Adipocyte (in vitro differentiated cells): Measurements from ENCODE around the gene PTPN6.
A peak's percentile ranks its signal among the peaks of the same experiment; 100 is the strongest.
"Not testable (repeated sequence)": the region's sequence is repeated elsewhere in the genome, so short reads cannot be mapped to it uniquely, and the experiment has no call there.

Experiments used
- DNase-seq: peaks from one replicate; pipeline ENCODE4 v3.0.0-alpha.2; 2015; ENCODE audit warnings: low read depth
- H3K27me3 ChIP-seq: replicated peaks from 2 replicates; pipeline ENCODE4 v1.7.0; 2013; ENCODE audit warnings: mild to moderate bottlenecking, low read length, moderate library complexity; ENCODE audit not compliant: control insufficient read depth, insufficient read depth
- H3K36me3 ChIP-seq: 2 replicates; pipeline ENCODE4 v1.7.0; 2013; ENCODE audit warnings: low read length, mild to moderate bottlenecking, moderate library complexity; ENCODE audit not compliant: control insufficient read depth, insufficient read depth, severe bottlenecking
- H3K4me1 ChIP-seq: 2 replicates; pipeline ENCODE4 v1.7.0; 2013; ENCODE audit warnings: mild to moderate bottlenecking, low read length, moderate library complexity; ENCODE audit not compliant: control insufficient read depth, insufficient read depth
- H3K4me3 ChIP-seq: 2 replicates; pipeline ENCODE4 v1.7.0; 2013; ENCODE audit warnings: mild to moderate bottlenecking, low read length, moderate library complexity
- H3K9ac ChIP-seq: 2 replicates; pipeline ENCODE4 v1.7.0; 2013; ENCODE audit warnings: mild to moderate bottlenecking, low read length, moderate library complexity
- H3K9me3 ChIP-seq: 2 replicates; pipeline ENCODE4 v1.7.0; 2013; ENCODE audit warnings: mild to moderate bottlenecking, low read length, moderate library complexity; ENCODE audit not compliant: control insufficient read depth

Gene PTPN6

GRCh38 chr12:6950811-6951540, at the start of gene PTPN6:
Gene PTPN6 (plus strand): TSS chr12:6951356. CDS start chr12:6951513, 157 bp downstream.
- DNase-seq, result no peak
- Histone ChIP-seq H3K4me1 (no peaks in the 10 kb centered on the region), H3K27me3 (peaks cover 10% of the 10 kb centered on the region), H3K9me3 (no peaks in the 10 kb centered on the region), H3K9ac (no peak within 1 kb of the TSS), H3K36me3 (no peaks in the 10 kb centered on the region), H3K4me3 (no peak within 1 kb of the TSS)

- Histone ChIP-seq H3K36me3 (no peaks in the 10 kb centered on the region), H3K4me1 (peaks cover 11% of the 10 kb centered on the region), H3K27me3 (no peaks in the 10 kb centered on the region), H3K9me3 (no peaks in the 10 kb centered on the region), H3K4me3 (no peak overlapping the region), H3K9ac (no peak overlapping the region)
- DNase-seq, result no peak
Observed at GRCh38 chr12:6902448-6902847, 48.7 kb upstream of the PTPN6 start.

GRCh38 chr12:6903722-6904121, 47.4 kb upstream of the PTPN6 start:
- Histone ChIP-seq H3K36me3 (no peaks in the 10 kb centered on the region), H3K9me3 (no peaks in the 10 kb centered on the region), H3K4me3 (no peak overlapping the region), H3K27me3 (no peaks in the 10 kb centered on the region), H3K4me1 (peaks cover 11% of the 10 kb centered on the region), H3K9ac (no peak overlapping the region)
- DNase-seq, result no peak

- Histone ChIP-seq H3K4me1 (peaks cover 11% of the 10 kb centered on the region), H3K36me3 (no peaks in the 10 kb centered on the region), H3K27me3 (no peaks in the 10 kb centered on the region), H3K9me3 (no peaks in the 10 kb centered on the region), H3K9ac (peak within 1 kb of the TSS; percentile 83), H3K4me3 (peak within 1 kb of the TSS; percentile 93)
- peak; percentile 99 for DNase-seq
Observed at GRCh38 chr12:6904280-6905276, 46.6 kb upstream of the PTPN6 start, which contains the start of gene LRRC23. Gene LRRC23 (plus strand): TSS chr12:6904822. CDS start chr12:6905634, 812 bp downstream.

GRCh38 chr12:6905414-6906040, 45.6 kb upstream of the PTPN6 start:
- peak overlapping the region; percentile 83 for H3K9ac ChIP-seq
- no peaks in the 10 kb centered on the region for H3K27me3 ChIP-seq
- no peaks in the 10 kb centered on the region for H3K36me3 ChIP-seq
- peak overlapping the region; percentile 93 for H3K4me3 ChIP-seq
- peaks cover 11% of the 10 kb centered on the region for H3K4me1 ChIP-seq
- DNase-seq, result no peak
- H3K9me3 ChIP-seq, result no peaks in the 10 kb centered on the region

- not testable (repeated sequence) for H3K9ac ChIP-seq, H3K27me3 ChIP-seq, DNase-seq, H3K36me3 ChIP-seq, H3K9me3 ChIP-seq, H3K4me3 ChIP-seq
- H3K4me1 ChIP-seq, result peaks cover 11% of the 10 kb centered on the region
Observed at GRCh38 chr12:6908141-6908540, 43.0 kb upstream of the PTPN6 start.

GRCh38 chr12:6909421-6910145, 41.6 kb upstream of the PTPN6 start:
- no peak overlapping the region for H3K9ac ChIP-seq
- no peak for DNase-seq
- peaks cover 12% of the 10 kb centered on the region for H3K4me1 ChIP-seq
- H3K9me3 ChIP-seq, result no peaks in the 10 kb centered on the region
- no peaks in the 10 kb centered on the region for H3K27me3 ChIP-seq
- H3K36me3 ChIP-seq, result no peaks in the 10 kb centered on the region
- no peak overlapping the region for H3K4me3 ChIP-seq

GRCh38 chr12:6912164-6912935, 38.8 kb upstream of the PTPN6 start:
- Histone ChIP-seq H3K9me3 (no peaks in the 10 kb centered on the region), H3K36me3 (no peaks in the 10 kb centered on the region), H3K4me3 (no peak overlapping the region), H3K27me3 (no peaks in the 10 kb centered on the region), H3K9ac (no peak overlapping the region), H3K4me1 (peaks cover 8% of the 10 kb centered on the region)
- DNase-seq, result no peak

- Histone ChIP-seq H3K4me1 (peaks cover 8% of the 10 kb centered on the region), H3K27me3 (no peaks in the 10 kb centered on the region), H3K4me3 (peak within 1 kb of the TSS; percentile 81), H3K9ac (peak within 1 kb of the TSS; percentile 71), H3K36me3 (no peaks in the 10 kb centered on the region), H3K9me3 (no peaks in the 10 kb centered on the region)
- DNase-seq, result peak; percentile 93
Observed at GRCh38 chr12:6914246-6914946, 36.8 kb upstream of the PTPN6 start, which contains the start of gene ENO2. Gene ENO2 (plus strand): TSS chr12:6914580. CDS start chr12:6915833, 1,253 bp downstream.
